ENCODE measurements around the gene PGF. TPM values are rescaled to one million over a fixed set of nuclear protein-coding genes. Genes with fewer than 3 reads are reported as not detected.

Gene PGF
- total RNA-seq, 2 experiments from 2014 or later, result 0.29 to 0.56 TPM

GRCh38 chr14:74915426-74915825 is 40.0 kb downstream of the PGF start:
- Mint-ChIP-seq H3K27me3 (no peaks in the 10 kb centered on the region), H3K36me3 (no peaks in the 10 kb centered on the region), H3K9me3 (ENCODE audit: low read depth) (no peaks in the 10 kb centered on the region), H3K27ac (no peak overlapping the region), H3K4me1 (no peaks in the 10 kb centered on the region), H3K4me3 (no peak overlapping the region)
- ATAC-seq, result no peak
- no peak for DNase-seq
- CTCF ChIA-PET, result interaction anchor here (4.3 kb wide), 1 partner anchor 10 kb away, joined by 15 read pairs; no protein-coding TSS in a partner anchor

GRCh38 chr14:74913986-74914573 is 41.3 kb downstream of the PGF start:
- Mint-ChIP-seq H3K4me3 (no peak overlapping the region), H3K36me3 (no peaks in the 10 kb centered on the region), H3K27ac (no peak overlapping the region), H3K4me1 (no peaks in the 10 kb centered on the region), H3K27me3 (no peaks in the 10 kb centered on the region), H3K9me3 (ENCODE audit: low read depth) (no peaks in the 10 kb centered on the region)
- DNase-seq (no peak), ATAC-seq (peak; percentile 43)
- CTCF ChIA-PET, result interaction anchor here (4.3 kb wide), 1 partner anchor 8 kb away, joined by 15 read pairs; no protein-coding TSS in a partner anchor

GRCh38 chr14:74913393-74913910 is 41.9 kb downstream of the PGF start:
- Mint-ChIP-seq H3K4me3 (no peak overlapping the region), H3K27ac (no peak overlapping the region), H3K4me1 (no peaks in the 10 kb centered on the region), H3K9me3 (ENCODE audit: low read depth) (no peaks in the 10 kb centered on the region), H3K36me3 (no peaks in the 10 kb centered on the region), H3K27me3 (no peaks in the 10 kb centered on the region)
- DNase-seq (no peak), ATAC-seq (no peak)
- CTCF ChIA-PET, result interaction anchor here (26.3 kb wide), 1 partner anchor 53 kb away, joined by 680 read pairs; no protein-coding TSS in a partner anchor

GRCh38 chr14:74912801-74913200 is 42.6 kb downstream of the PGF start:
- H3K4me3 Mint-ChIP-seq, result no peak overlapping the region
- CTCF ChIA-PET, result interaction anchor here (1.3 to 26.3 kb wide), 3 partner anchors 10 to 53 kb away, joined by 5 to 680 read pairs (median 6); partner anchors contain the start of gene RPS6KL1
- H3K27ac Mint-ChIP-seq, result no peak overlapping the region
- H3K4me1 Mint-ChIP-seq, result no peaks in the 10 kb centered on the region
- H3K36me3 Mint-ChIP-seq, result no peaks in the 10 kb centered on the region
- DNase-seq, result no peak
- no peaks in the 10 kb centered on the region for H3K9me3 Mint-ChIP-seq (ENCODE audit: low read depth)
- no peak for ATAC-seq
- no peaks in the 10 kb centered on the region for H3K27me3 Mint-ChIP-seq

- no peaks in the 10 kb centered on the region for H3K4me1 Mint-ChIP-seq
- ATAC-seq (no peak), DNase-seq (no peak)
- no peaks in the 10 kb centered on the region for H3K27me3 Mint-ChIP-seq
- CTCF ChIA-PET, result interaction anchor here (1.3 to 26.3 kb wide), 3 partner anchors 11 to 52 kb away, joined by 5 to 680 read pairs (median 6); partner anchors contain the start of gene RPS6KL1
- H3K36me3 Mint-ChIP-seq, result no peaks in the 10 kb centered on the region
- no peak overlapping the region for H3K27ac Mint-ChIP-seq
- no peaks in the 10 kb centered on the region for H3K9me3 Mint-ChIP-seq (ENCODE audit: low read depth)
- H3K4me3 Mint-ChIP-seq, result no peak overlapping the region
Observed at GRCh38 chr14:74912111-74912510, 43.3 kb downstream of the PGF start.

- CTCF ChIA-PET, result interaction anchor here (1.3 to 26.3 kb wide), 3 partner anchors 11 to 52 kb away, joined by 5 to 680 read pairs (median 6); partner anchors contain the start of gene RPS6KL1
- H3K9me3 Mint-ChIP-seq (ENCODE audit: low read depth), result no peaks in the 10 kb centered on the region
Observed at GRCh38 chr14:74911704-74912103, 43.7 kb downstream of the PGF start.

GRCh38 chr14:74911221-74911620 is 44.2 kb downstream of the PGF start:
- Mint-ChIP-seq H3K4me3 (no peak overlapping the region), H3K27me3 (no peaks in the 10 kb centered on the region), H3K36me3 (no peaks in the 10 kb centered on the region), H3K4me1 (no peaks in the 10 kb centered on the region), H3K9me3 (ENCODE audit: low read depth) (no peaks in the 10 kb centered on the region), H3K27ac (no peak overlapping the region)
- CTCF ChIA-PET, result interaction anchor here (0.7 to 26.3 kb wide), 3 partner anchors 10 to 286 kb away, joined by 3 to 680 read pairs (median 6); no protein-coding TSS in a partner anchor
- DNase-seq (no peak), ATAC-seq (no peak)

More at GRCh38 chr14:74911704-74912103, 43.7 kb downstream of the PGF start:
- Mint-ChIP-seq H3K4me1 (no peaks in the 10 kb centered on the region), H3K36me3 (no peaks in the 10 kb centered on the region), H3K4me3 (no peak overlapping the region), H3K27me3 (no peaks in the 10 kb centered on the region), H3K27ac (no peak overlapping the region)
- DNase-seq, result no peak
- no peak for ATAC-seq

- ATAC-seq, result no peak
- Mint-ChIP-seq H3K4me1 (no peaks in the 10 kb centered on the region), H3K27ac (no peak overlapping the region), H3K4me3 (no peak overlapping the region), H3K9me3 (ENCODE audit: low read depth) (no peaks in the 10 kb centered on the region), H3K36me3 (no peaks in the 10 kb centered on the region), H3K27me3 (no peaks in the 10 kb centered on the region)
- CTCF ChIA-PET, result interaction anchor here (0.7 to 26.3 kb wide), 3 partner anchors 10 to 286 kb away, joined by 3 to 680 read pairs (median 6); no protein-coding TSS in a partner anchor
- DNase-seq, result no peak
Observed at GRCh38 chr14:74910556-74910955, 44.8 kb downstream of the PGF start.

GRCh38 chr14:74909911-74910310 is 45.5 kb downstream of the PGF start:
- H3K27ac Mint-ChIP-seq, result no peak overlapping the region
- H3K4me1 Mint-ChIP-seq, result no peaks in the 10 kb centered on the region
- no peaks in the 10 kb centered on the region for H3K9me3 Mint-ChIP-seq (ENCODE audit: low read depth)
- no peaks in the 10 kb centered on the region for H3K36me3 Mint-ChIP-seq
- no peaks in the 10 kb centered on the region for H3K27me3 Mint-ChIP-seq
- CTCF ChIA-PET, result interaction anchor here (26.3 kb wide), 1 partner anchor 50 kb away, joined by 680 read pairs; no protein-coding TSS in a partner anchor
- ATAC-seq (no peak), DNase-seq (no peak)
- no peak overlapping the region for H3K4me3 Mint-ChIP-seq

GRCh38 chr14:74909501-74909900 is 45.9 kb downstream of the PGF start:
- CTCF ChIA-PET, result interaction anchor here (26.3 kb wide), 1 partner anchor 49 kb away, joined by 680 read pairs; no protein-coding TSS in a partner anchor

GRCh38 chr14:74908861-74909341 is 46.5 kb downstream of the PGF start:
- no peak overlapping the region for H3K27ac Mint-ChIP-seq
- DNase-seq (no peak), ATAC-seq (no peak)
- H3K4me1 Mint-ChIP-seq, result no peaks in the 10 kb centered on the region
- H3K4me3 Mint-ChIP-seq, result no peak overlapping the region
- H3K36me3 Mint-ChIP-seq, result no peaks in the 10 kb centered on the region
- H3K9me3 Mint-ChIP-seq (ENCODE audit: low read depth), result no peaks in the 10 kb centered on the region
- H3K27me3 Mint-ChIP-seq, result no peaks in the 10 kb centered on the region
- CTCF ChIA-PET, result interaction anchor here (0.7 to 26.3 kb wide), 2 partner anchors 49 to 179 kb away, joined by 3 to 680 read pairs; no protein-coding TSS in a partner anchor

More at GRCh38 chr14:74909501-74909900, 45.9 kb downstream of the PGF start:
- Mint-ChIP-seq H3K9me3 (ENCODE audit: low read depth) (no peaks in the 10 kb centered on the region), H3K27ac (no peak overlapping the region), H3K27me3 (no peaks in the 10 kb centered on the region), H3K36me3 (no peaks in the 10 kb centered on the region), H3K4me3 (no peak overlapping the region), H3K4me1 (no peaks in the 10 kb centered on the region)
- DNase-seq (no peak), ATAC-seq (no peak)

GRCh38 chr14:74907744-74908143 is 47.7 kb downstream of the PGF start:
- CTCF ChIA-PET, result interaction anchor here (3.8 to 26.3 kb wide), 2 partner anchors 48 to 298 kb away, joined by 32 to 680 read pairs; no protein-coding TSS in a partner anchor
- H3K9me3 Mint-ChIP-seq (ENCODE audit: low read depth), result no peaks in the 10 kb centered on the region
- no peak overlapping the region for H3K4me3 Mint-ChIP-seq
- peaks cover 6% of the 10 kb centered on the region for H3K36me3 Mint-ChIP-seq
- ATAC-seq (no peak), DNase-seq (no peak)
- H3K4me1 Mint-ChIP-seq, result no peaks in the 10 kb centered on the region
- H3K27ac Mint-ChIP-seq, result no peak overlapping the region
- H3K27me3 Mint-ChIP-seq, result no peaks in the 10 kb centered on the region

- ATAC-seq (no peak), DNase-seq (no peak)
- Mint-ChIP-seq H3K27ac (no peak overlapping the region), H3K27me3 (no peaks in the 10 kb centered on the region), H3K4me3 (no peak overlapping the region), H3K4me1 (no peaks in the 10 kb centered on the region), H3K36me3 (peaks cover 13% of the 10 kb centered on the region), H3K9me3 (ENCODE audit: low read depth) (no peaks in the 10 kb centered on the region)
- CTCF ChIA-PET, result interaction anchor here (0.6 to 26.3 kb wide), 11 partner anchors 9 to 396 kb away, joined by 3 to 680 read pairs (median 23); partner anchors contain the start of genes DLST and PROX2
Observed at GRCh38 chr14:74906925-74907521, 48.4 kb downstream of the PGF start.
